HG03064 (cell line): ENCODE measurements around the gene TMEM217.

Source experiments
- ATAC-seq: cut with Tn5 transposase; IDR thresholded peaks from one replicate; pipeline ENCODE4 v1.9.1; 2021; ENCODE audit warnings: low read depth; ENCODE audit not compliant: unreplicated experiment

The TMEM217 gene

GRCh38 chr6:37280162-37280887 is 22.4 kb upstream of the TMEM217 start:
- no peak for ATAC-seq

- ATAC-seq, result no peak
Measured at GRCh38 chr6:37279366-37280134, 21.6 kb upstream of the TMEM217 start.

- no peak for ATAC-seq
Measured at GRCh38 chr6:37277001-37277409, 19.1 kb upstream of the TMEM217 start.

- no peak for ATAC-seq
Measured at GRCh38 chr6:37275350-37275749, 17.4 kb upstream of the TMEM217 start.

GRCh38 chr6:37273690-37274089 is 15.7 kb upstream of the TMEM217 start:
- no peak for ATAC-seq

GRCh38 chr6:37272834-37273566 is 15.1 kb upstream of the TMEM217 start:
- no peak for ATAC-seq

- no peak for ATAC-seq
Measured at GRCh38 chr6:37269105-37269504, 11.2 kb upstream of the TMEM217 start.

- ATAC-seq, result no peak
Measured at GRCh38 chr6:37265860-37266259, 7.9 kb upstream of the TMEM217 start.

GRCh38 chr6:37265001-37265400 is 7.1 kb upstream of the TMEM217 start:
- no peak for ATAC-seq

- no peak for ATAC-seq
Measured at GRCh38 chr6:37262446-37263026, 4.6 kb upstream of the TMEM217 start.

- no peak for ATAC-seq
Measured at GRCh38 chr6:37261198-37261597, 3.3 kb upstream of the TMEM217 start.

- ATAC-seq, result no peak
Measured at GRCh38 chr6:37260444-37260843, 2.5 kb upstream of the TMEM217 start.

GRCh38 chr6:37260040-37260439 is 2.1 kb upstream of the TMEM217 start:
- no peak for ATAC-seq

GRCh38 chr6:37259191-37259590 is 1.2 kb upstream of the TMEM217 start:
- no peak for ATAC-seq

GRCh38 chr6:37258405-37259105 is 611 bp upstream of the TMEM217 start:
- ATAC-seq, result no peak

- ATAC-seq, result no peak
Measured at GRCh38 chr6:37257320-37257633, 667 bp downstream of the TMEM217 start.

- ATAC-seq, result no peak
Measured at GRCh38 chr6:37256692-37257319, 1.1 kb downstream of the TMEM217 start.

GRCh38 chr6:37254881-37255280 is 3.1 kb downstream of the TMEM217 start:
- no peak for ATAC-seq

- ATAC-seq, result no peak
Measured at GRCh38 chr6:37253486-37254007, 4.4 kb downstream of the TMEM217 start.

- ATAC-seq, result no peak
Measured at GRCh38 chr6:37251211-37251780, 6.6 kb downstream of the TMEM217 start.
